Measurements from ENCODE around the gene PRKAG1. TPM values are rescaled to one million over a fixed set of nuclear protein-coding genes. Genes with fewer than 3 reads are reported as not detected.

The PRKAG1 gene
- total RNA-seq, 2 donors from 2014 or later = 49.5 to 54.8 TPM

GRCh38 chr12:48970702-48971334, 47.8 kb downstream of the PRKAG1 start:
- Histone ChIP-seq H3K4me1 (peaks cover 20% of the 10 kb centered on the region), H3K27me3 (peaks cover 48% of the 10 kb centered on the region), H3K4me3 (no peak overlapping the region), H3K9me3 (no peaks in the 10 kb centered on the region), H3K9ac (ENCODE audit: low read depth in 2 of 2, low read length in 2 of 2) (no peak overlapping the region), H3K27ac (no peak overlapping the region), H3K36me3 (no peaks in the 10 kb centered on the region)
- no peak for DNase-seq
- no peak for TF ChIP-seq CTCF (IDR thresholded peaks at IDR 0.05)
- intact Hi-C loops (cut with DNase I) = no loop called here

GRCh38 chr12:48969833-48970701, 48.5 kb downstream of the PRKAG1 start:
- Histone ChIP-seq H3K4me1 (peaks cover 20% of the 10 kb centered on the region), H3K4me3 (peak overlapping the region; percentile 11), H3K36me3 (no peaks in the 10 kb centered on the region), H3K9ac (ENCODE audit: low read depth in 2 of 2, low read length in 2 of 2) (no peak overlapping the region), H3K9me3 (no peaks in the 10 kb centered on the region), H3K27me3 (peaks cover 48% of the 10 kb centered on the region), H3K27ac (no peak overlapping the region)
- DNase-seq = no peak
- TF ChIP-seq CTCF (IDR thresholded peaks at IDR 0.05) = no peak
- intact Hi-C loops (cut with DNase I) = no loop called here

- TF ChIP-seq CTCF (IDR thresholded peaks at IDR 0.05) = no peak
- Histone ChIP-seq H3K27me3 (peaks cover 45% of the 10 kb centered on the region), H3K27ac (no peak overlapping the region), H3K36me3 (no peaks in the 10 kb centered on the region), H3K9ac (ENCODE audit: low read depth in 2 of 2, low read length in 2 of 2) (no peak overlapping the region), H3K9me3 (no peaks in the 10 kb centered on the region), H3K4me1 (peaks cover 20% of the 10 kb centered on the region), H3K4me3 (no peak overlapping the region)
- no peak for DNase-seq
- intact Hi-C loops (cut with DNase I) = no loop called here
These were observed 49.3 kb downstream of the PRKAG1 start for GRCh38 chr12:48969160-48969771.

GRCh38 chr12:48968467-48968866, 50.1 kb downstream of the PRKAG1 start:
- intact Hi-C loops (cut with DNase I) = no loop called here
- Histone ChIP-seq H3K9ac (ENCODE audit: low read depth in 2 of 2, low read length in 2 of 2) (no peak overlapping the region), H3K27ac (no peak overlapping the region), H3K4me3 (no peak overlapping the region), H3K27me3 (peaks cover 37% of the 10 kb centered on the region), H3K36me3 (no peaks in the 10 kb centered on the region), H3K9me3 (no peaks in the 10 kb centered on the region), H3K4me1 (peaks cover 20% of the 10 kb centered on the region)
- no peak for DNase-seq
- no peak for TF ChIP-seq CTCF (IDR thresholded peaks at IDR 0.05)

- Histone ChIP-seq H3K9me3 (no peaks in the 10 kb centered on the region), H3K9ac (ENCODE audit: low read depth in 2 of 2, low read length in 2 of 2) (no peak overlapping the region), H3K4me1 (peaks cover 20% of the 10 kb centered on the region), H3K27me3 (peaks cover 33% of the 10 kb centered on the region), H3K27ac (no peak overlapping the region), H3K36me3 (no peaks in the 10 kb centered on the region), H3K4me3 (no peak overlapping the region)
- no peak for TF ChIP-seq CTCF (IDR thresholded peaks at IDR 0.05)
- no peak for DNase-seq
- intact Hi-C loops (cut with DNase I) = no loop called here
These were observed 50.6 kb downstream of the PRKAG1 start for GRCh38 chr12:48967991-48968390.
